Mucosa of descending colon (tissue), 3 donors: ENCODE results near the gene NR5A1. TPM values are rescaled to one million over a fixed set of nuclear protein-coding genes. Genes with fewer than 3 reads are reported as not detected.

Experiments
- ATAC-seq: fragments of 200-7000 bp; cut with Tn5 transposase; one replicate; pipeline ENCODE4 v1.9.1; 2020; ENCODE audit warnings: mild to moderate bottlenecking, moderate library complexity
- DNase-seq, 3 donors: peaks; one replicate each; pipeline ENCODE4 v3.0.0-alpha.2; 2020
- H3K36me3 ChIP-seq: fragments of 200-600 bp; one replicate; pipeline ENCODE4 v1.8.0; 2021; ENCODE audit warnings: low read depth, mild to moderate bottlenecking
- H3K4me1 ChIP-seq: fragments of 200-600 bp; one replicate; pipeline ENCODE4 v1.8.0; 2021; ENCODE audit warnings: low read depth, mild to moderate bottlenecking
- H3K4me3 ChIP-seq: fragments of 200-600 bp; one replicate; pipeline ENCODE4 v1.8.0; 2021; ENCODE audit warnings: mild to moderate bottlenecking
- H3K9me3 ChIP-seq: fragments of 200-600 bp; one replicate; pipeline ENCODE4 v1.8.0; 2021; ENCODE audit warnings: mild to moderate bottlenecking
- intact Hi-C, 2 donors: fragments of 100-400 bp; cut with DNase I in 1 of 2; cut with micrococcal nuclease in 1 of 2; formaldehyde crosslinking; loops; one replicate each; pipeline versions ENCODE4 v1.11.0 to v1.11.1; 2022; cut with DNase I, micrococcal nuclease
- total RNA-seq, 3 donors: library from RNA; stranded (reverse); fragmentation: NEBNext Ultra II Directional in 2 of 3; extraction: Animal tissue kit (Norgen Biotek cat#: 25700) in 2 of 3; gene quantifications; one replicate each; pipeline versions ENCODE4 v1.2.1 to v1.2.4, GENCODE V29; 2021 to 2023
- TF ChIP-seq, protein P1 (sequence below): fragments of 200-600 bp; IDR thresholded peaks from one replicate; pipeline ENCODE4 v1.8.0; 2022; ENCODE audit warnings: antibody characterized with exemption, mild to moderate bottlenecking
- donor health status: DM: no; HTN: no; CAD: no; lungs with moderate emphysema.
- donor health status: DM: no; HTN: no; CAD: no.
- donor health status: DM: no; HTN: yes; CAD: no.

NR5A1 gene
- total RNA-seq, 3 donors from 2014 or later: 0.12 TPM; not detected in 2

DNA sequence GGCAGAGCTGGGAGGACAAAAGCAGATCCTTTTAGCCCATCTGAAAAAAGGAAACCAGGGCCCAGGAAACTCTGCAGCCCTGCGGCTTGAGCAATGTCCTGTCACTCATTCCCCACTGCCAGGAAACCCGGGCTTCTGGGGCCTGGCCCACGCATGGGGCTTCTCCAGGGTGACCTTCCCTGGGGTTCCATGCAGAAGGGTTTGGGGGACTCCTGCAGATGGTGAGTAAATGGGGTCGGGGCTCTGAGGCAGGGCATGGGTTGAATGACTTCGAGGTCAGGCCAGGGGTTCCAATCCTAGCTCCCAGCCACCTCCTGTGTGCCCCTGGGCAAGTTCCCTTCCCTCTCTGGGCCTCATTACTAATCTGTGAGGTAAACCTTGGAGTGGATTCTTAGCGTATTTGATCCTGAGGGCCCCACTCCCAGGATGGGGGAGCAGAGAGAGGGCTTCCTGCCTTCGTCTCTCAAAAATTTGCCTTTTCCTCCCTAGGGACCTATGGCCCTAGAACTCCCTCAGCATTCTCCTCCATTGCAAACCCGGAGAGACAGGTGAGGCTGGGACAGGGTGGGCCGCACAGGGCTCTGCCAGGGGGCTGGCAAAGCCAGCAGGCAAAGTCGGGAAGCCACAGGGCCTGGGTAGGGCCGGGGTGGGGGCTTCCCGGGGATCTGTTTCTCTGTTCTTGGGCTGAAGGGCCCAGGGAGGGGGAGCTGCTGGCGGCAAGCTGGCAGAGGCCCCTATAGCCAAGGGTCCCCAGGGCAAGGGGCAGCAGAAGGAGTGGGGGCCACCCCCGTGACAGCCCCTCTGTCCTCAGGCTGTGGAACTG lies 31.1 kb downstream of the NR5A1 start:
- TF ChIP-seq, protein P1, sequence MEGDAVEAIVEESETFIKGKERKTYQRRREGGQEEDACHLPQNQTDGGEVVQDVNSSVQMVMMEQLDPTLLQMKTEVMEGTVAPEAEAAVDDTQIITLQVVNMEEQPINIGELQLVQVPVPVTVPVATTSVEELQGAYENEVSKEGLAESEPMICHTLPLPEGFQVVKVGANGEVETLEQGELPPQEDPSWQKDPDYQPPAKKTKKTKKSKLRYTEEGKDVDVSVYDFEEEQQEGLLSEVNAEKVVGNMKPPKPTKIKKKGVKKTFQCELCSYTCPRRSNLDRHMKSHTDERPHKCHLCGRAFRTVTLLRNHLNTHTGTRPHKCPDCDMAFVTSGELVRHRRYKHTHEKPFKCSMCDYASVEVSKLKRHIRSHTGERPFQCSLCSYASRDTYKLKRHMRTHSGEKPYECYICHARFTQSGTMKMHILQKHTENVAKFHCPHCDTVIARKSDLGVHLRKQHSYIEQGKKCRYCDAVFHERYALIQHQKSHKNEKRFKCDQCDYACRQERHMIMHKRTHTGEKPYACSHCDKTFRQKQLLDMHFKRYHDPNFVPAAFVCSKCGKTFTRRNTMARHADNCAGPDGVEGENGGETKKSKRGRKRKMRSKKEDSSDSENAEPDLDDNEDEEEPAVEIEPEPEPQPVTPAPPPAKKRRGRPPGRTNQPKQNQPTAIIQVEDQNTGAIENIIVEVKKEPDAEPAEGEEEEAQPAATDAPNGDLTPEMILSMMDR: no peak
- peaks cover 6% of the 10 kb centered on the region for H3K4me1 ChIP-seq
- no peaks in the 10 kb centered on the region for H3K36me3 ChIP-seq

DNA sequence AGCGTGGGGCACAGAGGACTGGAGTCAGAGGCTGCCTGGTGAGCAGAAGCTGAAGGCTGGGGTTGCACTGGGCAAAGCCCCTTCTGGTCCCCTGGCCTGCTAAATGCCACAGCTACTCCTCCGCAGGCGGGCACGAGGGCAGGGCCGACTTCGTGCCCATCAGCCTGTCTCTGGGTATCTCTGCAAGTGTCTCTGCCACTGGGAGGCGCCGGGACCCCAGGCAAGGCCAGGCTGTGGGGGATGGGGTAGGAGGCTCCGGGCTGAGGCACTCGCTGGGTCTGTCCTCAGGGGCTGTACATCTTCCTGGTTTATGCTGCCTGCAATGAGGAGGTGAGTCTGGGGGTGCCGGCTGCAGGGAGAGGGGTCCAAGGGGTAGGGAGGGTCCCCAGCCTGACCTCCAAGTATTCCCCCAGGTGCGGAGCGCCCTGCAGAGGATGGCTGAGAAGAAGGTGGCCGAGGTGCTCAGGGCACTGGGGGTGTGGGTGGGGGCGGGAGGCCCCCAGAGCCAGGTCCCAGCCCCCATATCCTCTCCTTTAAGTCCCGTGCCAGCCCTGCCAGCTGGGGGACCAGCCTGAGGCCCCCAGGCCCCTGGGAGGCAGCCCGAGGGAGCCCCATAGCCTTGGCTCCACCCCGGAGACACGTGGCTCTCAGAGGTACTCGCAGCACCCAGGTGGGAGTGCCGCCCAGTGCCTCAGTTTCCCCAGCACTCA lies 31.9 kb downstream of the NR5A1 start:
- intact Hi-C loops: no loop called here
- DNase-seq (no peak), ATAC-seq (no peak)
- TF ChIP-seq, protein P1: no peak
- Histone ChIP-seq H3K4me1 (peaks cover 5% of the 10 kb centered on the region), H3K36me3 (no peaks in the 10 kb centered on the region), H3K9me3 (no peaks in the 10 kb centered on the region), H3K4me3 (no peak overlapping the region)

More for the DNA sequence above, 31.1 kb downstream of the NR5A1 start:
- DNase-seq: no peak
- H3K4me3 ChIP-seq: no peak overlapping the region
- intact Hi-C loops: no loop called here
- H3K9me3 ChIP-seq: no peaks in the 10 kb centered on the region
- no peak for ATAC-seq

DNA sequence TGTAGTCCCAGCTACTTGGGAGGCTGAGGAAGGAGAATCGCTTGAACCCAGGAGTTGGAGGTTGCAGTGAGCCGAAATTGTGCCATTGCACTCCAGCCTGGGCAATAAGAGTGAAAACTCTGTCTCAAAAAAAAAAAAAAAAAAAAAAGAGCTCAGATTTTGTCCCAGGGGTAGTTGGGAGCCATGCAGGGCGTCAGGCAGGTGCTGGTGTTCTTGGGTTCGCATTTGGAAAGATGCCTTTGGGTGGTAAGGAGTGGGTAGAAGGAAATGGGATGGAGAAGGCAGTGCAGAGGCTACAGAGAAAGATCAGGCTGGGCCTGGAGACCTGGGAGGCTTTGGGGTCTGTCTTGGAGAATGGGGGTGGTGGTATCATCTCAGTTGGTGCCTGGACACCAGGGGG lies 33.0 kb downstream of the NR5A1 start:
- Histone ChIP-seq H3K9me3 (no peaks in the 10 kb centered on the region), H3K4me1 (peaks cover 3% of the 10 kb centered on the region), H3K4me3 (no peak overlapping the region), H3K36me3 (no peaks in the 10 kb centered on the region)
- ATAC-seq: no peak
- DNase-seq: no peak
- TF ChIP-seq, protein P1: no peak
- intact Hi-C loops: no loop called here

DNA sequence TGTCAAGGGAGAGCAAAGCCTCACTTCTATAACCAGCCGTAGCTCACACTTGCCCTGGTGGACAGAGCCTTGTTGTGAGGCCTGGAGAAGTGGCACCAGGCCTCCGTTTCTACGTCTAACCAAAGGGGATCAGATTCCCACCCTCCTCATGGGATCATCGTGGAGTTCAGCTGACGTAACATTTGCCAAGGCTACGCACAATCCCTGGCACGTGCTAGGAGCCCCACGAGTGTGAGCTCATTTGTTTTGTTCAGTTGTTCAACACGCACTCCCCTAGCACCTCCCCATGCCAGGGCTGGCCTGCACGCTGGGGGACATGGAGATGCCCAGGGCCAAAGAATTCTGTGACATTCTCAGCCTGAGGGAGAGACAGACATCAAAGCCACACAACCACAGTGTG lies 33.9 kb downstream of the NR5A1 start:
- intact Hi-C loops: no loop called here
- H3K4me1 ChIP-seq: peaks cover 3% of the 10 kb centered on the region
- TF ChIP-seq, protein P1: no peak
- ATAC-seq (no peak), DNase-seq (no peak)
- no peak overlapping the region for H3K4me3 ChIP-seq
- no peaks in the 10 kb centered on the region for H3K36me3 ChIP-seq
- H3K9me3 ChIP-seq: no peaks in the 10 kb centered on the region

DNA sequence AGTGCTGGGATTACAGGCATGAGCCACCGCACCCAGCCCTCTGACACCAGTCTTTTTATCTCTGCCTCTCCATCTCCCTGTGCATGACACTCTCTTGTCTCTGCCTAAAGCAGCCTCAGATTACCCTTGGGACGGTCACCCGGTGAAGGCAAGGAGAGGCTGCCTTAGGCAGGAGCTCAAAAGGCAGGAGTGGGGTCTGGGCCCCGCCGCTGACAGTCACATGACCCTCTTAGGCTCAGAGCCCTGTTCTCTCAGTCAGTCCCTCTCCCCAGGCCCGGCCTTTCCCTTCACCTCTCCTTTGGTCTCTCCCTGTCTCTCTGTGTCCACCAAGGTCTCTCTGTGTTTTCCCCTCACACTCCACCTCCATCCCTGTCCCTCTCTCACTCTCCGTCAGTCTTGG lies 34.4 kb downstream of the NR5A1 start:
- TF ChIP-seq, protein P1: no peak
- H3K4me3 ChIP-seq: no peak overlapping the region
- H3K36me3 ChIP-seq: no peaks in the 10 kb centered on the region
- intact Hi-C loops: no loop called here
- peaks cover 3% of the 10 kb centered on the region for H3K4me1 ChIP-seq
- no peak for ATAC-seq
- no peak for DNase-seq
- no peaks in the 10 kb centered on the region for H3K9me3 ChIP-seq
